K562 (cell line): ENCODE measurements around the gene NEK4. TPM values are rescaled to one million over a fixed set of nuclear protein-coding genes. Genes with fewer than 3 reads are reported as not detected.

Source experiments
- ATAC-seq: fragments of 200-7000 bp; cut with Tn5 transposase; 3 replicates; pipeline ENCODE4 v1.9.1; 2020; ENCODE audit warnings: moderate library complexity
- BruUV-seq: library from RNA; stranded (reverse); fragments of 400-500 nt; replicated peaks from 2 replicates; lab custom pipeline; 2021; lab: Mats Ljungman, UMichigan
- CTCF ChIA-PET: fragments of 300-600 bp; formaldehyde crosslinking; extraction: SDS; loops from one replicate; lab custom pipeline; 2021; ENCODE audit warnings: low intra/inter-chr PET ratio; lab: Yijun Ruan, JAX
- POLR2A ChIA-PET: fragments of 300-600, 350-650 bp; sonication (Branson Sonifier 250); formaldehyde crosslinking; extraction: SDS; loops from one replicate; lab custom pipeline; 2021; ENCODE audit warnings: antibody characterized with exemption, inconsistent platforms; lab: Yijun Ruan, JAX
- DNase-seq, 4 experiments: peaks; one replicate each; pipeline versions ENCODE4 v3.0.0 to v3.0.0-alpha.2; 2011 to 2018; ENCODE audit warnings: low spot score in 3 of 4, mixed read lengths in 3 of 4; ENCODE audit errors: extremely low read depth in 1 of 4
- FAIRE-seq: peaks from 2 replicates; lab custom pipeline; 2011; peaks lifted over from hg19 to GRCh38; lab: Jason Lieb, UNC
- H2AFZ ChIP-seq: 2 replicates; pipeline ENCODE4 v1.6.0; 2011; ENCODE audit warnings: low read depth, low read length, control low read depth, inconsistent platforms
- H3K27ac ChIP-seq: fragments of 200-600 bp; 3 replicates; pipeline ENCODE4 v1.8.0; 2011; ENCODE audit warnings: low read depth, mild to moderate bottlenecking, control low read depth, inconsistent platforms, low read length, moderate library complexity, mixed read lengths; ENCODE audit errors: extremely low read depth
- H3K27me3 ChIP-seq, 2 experiments: fragments of 300-600 bp in 1 of 2; 2 replicates in 1 of 2; 3 replicates in 1 of 2; pipeline versions ENCODE4 v1.6.0 to v1.8.0; 2011; ENCODE audit warnings: inconsistent platforms in 2 of 2, low read length in 2 of 2, mild to moderate bottlenecking in 1 of 2, mixed read lengths in 1 of 2, moderate library complexity in 1 of 2; ENCODE audit not compliant: control insufficient read depth in 2 of 2, insufficient read depth in 2 of 2
- H3K36me3 ChIP-seq: fragments of 300-600 bp; 3 replicates; pipeline ENCODE4 v1.8.0; 2011; ENCODE audit warnings: mild to moderate bottlenecking, low read length, inconsistent platforms; ENCODE audit not compliant: control insufficient read depth, insufficient read depth
- H3K4me1 ChIP-seq, 2 experiments: fragments of 200-600 bp in 1 of 2; replicated peaks in 1 of 2; 2 replicates in 1 of 2; 3 replicates in 1 of 2; pipeline versions ENCODE4 v1.5.1 to v1.8.0; 2011; ENCODE audit warnings: inconsistent platforms in 2 of 2, low read length in 2 of 2, mild to moderate bottlenecking in 1 of 2, mixed read lengths in 1 of 2, moderate library complexity in 1 of 2; ENCODE audit not compliant: control insufficient read depth in 2 of 2, insufficient read depth in 2 of 2
- H3K4me2 ChIP-seq: 2 replicates; pipeline ENCODE4 v1.6.1; 2011; ENCODE audit warnings: low read length, control low read depth, inconsistent platforms, mixed read lengths; ENCODE audit not compliant: insufficient read depth
- H3K4me3 ChIP-seq: fragments of 200-600 bp; sonication (generic), shearing (Covaris generic); 2 replicates; pipeline ENCODE4 v1.5.1; 2016; ENCODE audit warnings: control low read depth, inconsistent platforms
- H3K79me2 ChIP-seq: fragments of 200-600 bp; 3 replicates; pipeline ENCODE4 v1.8.0; 2011; ENCODE audit warnings: low read length, inconsistent platforms; ENCODE audit not compliant: control insufficient read depth, insufficient read depth
- H3K9ac ChIP-seq, 2 experiments: 2 replicates each; pipeline versions ENCODE4 v1.6.0 to v1.6.1; 2011; ENCODE audit warnings: low read depth in 2 of 2, low read length in 2 of 2, control low read depth in 1 of 2, inconsistent platforms in 1 of 2, mild to moderate bottlenecking in 1 of 2, mixed read lengths in 1 of 2; ENCODE audit not compliant: insufficient read depth in 1 of 2
- H3K9me1 ChIP-seq: one replicate; pipeline ENCODE4 v1.6.0; 2011; ENCODE audit warnings: inconsistent platforms, mild to moderate bottlenecking, low read length, moderate library complexity; ENCODE audit not compliant: control insufficient read depth, insufficient read depth
- H3K9me3 ChIP-seq: replicated peaks from 2 replicates; pipeline ENCODE4 v1.5.1; 2011; ENCODE audit warnings: low read depth, low read length, inconsistent platforms; ENCODE audit not compliant: control insufficient read depth, insufficient read depth
- H4K20me1 ChIP-seq: replicated peaks from 2 replicates; pipeline ENCODE4 v1.6.1; 2011; ENCODE audit warnings: low read length, inconsistent platforms, mixed read lengths; ENCODE audit not compliant: control insufficient read depth, insufficient read depth
- DDX20 ChIP-seq: fragments of 450-650 bp; IDR thresholded peaks from 2 replicates; pipeline ENCODE4 v1.6.1; 2016; ENCODE audit warnings: missing genetic modification characterization, low read depth, mild to moderate bottlenecking, missing compliant biosample characterization, moderate library complexity
- SPI1 ChIP-seq: IDR thresholded peaks from 2 replicates; pipeline ENCODE4 v1.6.1; 2011; ENCODE audit warnings: low read depth, low read length, control low read depth, borderline replicate concordance
- SREBF2 ChIP-seq: sonication (generic); formaldehyde crosslinking; IDR thresholded peaks from 2 replicates; pipeline ENCODE4 v1.4.0; 2020; ENCODE audit warnings: mild to moderate bottlenecking, missing genetic modification reagents
- STAG1 ChIP-seq: sonication (generic); formaldehyde crosslinking; IDR thresholded peaks from 2 replicates; pipeline ENCODE4 v1.5.0; 2020; ENCODE audit warnings: missing genetic modification reagents, borderline replicate concordance
- WGBS: fragments of 100-300 bp; shearing (Covaris generic); methylation state at CpG from one replicate; pipeline ENCODE4 v1.1.6; 2016; ENCODE audit warnings: low coverage, mixed read lengths; ENCODE audit not compliant: insufficient coverage; ENCODE audit errors: missing lambda C conversion rate; 5-methylcytosine and 5-hydroxymethylcytosine counted together
- in situ Hi-C: fragments of 300-500 bp; cut with MboI; formaldehyde crosslinking; loops from 4 replicates; pipeline ENCODE4 v1.15.0; 2018; ENCODE audit warnings: inconsistent platforms, mixed read lengths
- intact Hi-C: fragments of 100-400 bp; cut with micrococcal nuclease; formaldehyde crosslinking; loops from 2 replicates; pipeline ENCODE4 v1.14.2; 2022
- polyA plus RNA-seq, 8 experiments: library from polyadenylated mRNA; depleted of rRNA in 4 of 8; stranded (reverse) in 5 of 8; unstranded in 3 of 8; fragments of >200 nt; fragmentation: Nextera tagmentation in 2 of 8; fragmentation: Illumina TruSeq in 1 of 8; extraction: Ambion mirVana in 2 of 8; extraction: Trizol in 1 of 8; gene quantifications; 2 replicates each; pipeline versions ENCODE4 v1.2.1 to v1.2.3, GENCODE V29; 2011 to 2014; ENCODE audit warnings: inconsistent platforms in 1 of 8, missing spikeins in 1 of 8
- total RNA-seq, 7 experiments: library from RNA; depleted of rRNA in 6 of 7; stranded (reverse); fragments of >200 nt in 6 of 7; fragmentation: Illumina TruSeq in 2 of 7; extraction: Trizol in 2 of 7; gene quantifications; 2 replicates each; pipeline versions ENCODE4 v1.2.1 to v1.2.3, GENCODE V29; 2011 to 2021; ENCODE audit warnings: low replicate concordance in 1 of 7

Gene NEK4
- total and polyA plus RNA-seq, 9 of the 15 experiments (the other 6 are each of a cell fraction or from before 2014, with no cell fraction given), result 5.8 to 23.1 (median 16.6) TPM

DNA sequence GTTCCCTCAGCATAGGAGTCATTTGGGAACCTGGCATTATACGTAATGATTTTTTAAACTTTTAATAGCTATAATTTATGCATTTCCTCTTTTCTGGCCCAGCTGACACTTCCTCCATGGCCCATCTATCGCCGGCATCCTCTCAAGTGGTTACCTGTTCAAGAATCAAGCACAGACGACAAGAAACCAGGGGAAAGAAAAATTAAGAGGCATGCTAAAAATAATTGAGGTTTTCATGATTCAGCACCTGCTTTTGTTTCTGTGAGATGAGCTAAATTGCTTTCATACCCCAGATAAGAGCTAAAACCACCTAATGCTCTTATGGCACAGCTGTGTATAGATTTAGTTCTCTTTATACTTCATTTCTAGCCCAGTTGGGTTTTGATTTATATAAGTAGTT is 63.2 kb downstream of the NEK4 start:
- Histone ChIP-seq H3K27ac (no peak overlapping the region), H2AFZ (no peak overlapping the region), H3K36me3 (peaks cover 22% of the 10 kb centered on the region), H4K20me1 (no peaks in the 10 kb centered on the region), H3K9ac (no peak overlapping the region), H3K27me3 (no peaks in the 10 kb centered on the region), H3K9me1 (no peaks in the 10 kb centered on the region)
- DNase-seq, result no peak
- BruUV-seq, result no TSS peak
- intact Hi-C loops, result no loop called here
- in situ Hi-C loops, result no loop called here
- CTCF ChIA-PET, result no interaction called here
- 51% methylated on average over 4 of the region's 4 CpGs for WGBS
- POLR2A ChIA-PET, result interaction anchor here (1.1 to 1.2 kb wide), 2 partner anchors 8 to 10 kb away, joined by 3 to 5 read pairs; no protein-coding TSS in a partner anchor
- TF ChIP-seq SREBF2 (CRISPR knock-in tag), result no peak
- no peak for TF ChIP-seq DDX20
- TF ChIP-seq SPI1, result peak; percentile 75
- no peak for TF ChIP-seq STAG1 (CRISPR knock-in tag)
- TF ChIP-seq, all 486 proteins: peak for 1
- FAIRE-seq (no peak), ATAC-seq (no peak)
- peak overlapping the region; percentile 94; the same call in 1 of the 2 replicates for H3K4me2 ChIP-seq
- peaks cover 48% of the 10 kb centered on the region for H3K79me2 ChIP-seq
- H3K4me3 ChIP-seq, result peak overlapping the region; percentile 83; the same call in 1 of the 2 replicates
- peaks cover 7 to 10% of the 10 kb centered on the region in 2 experiments; a peak in 3 of 5 replicates for H3K4me1 ChIP-seq
- no peaks in the 10 kb centered on the region for H3K9me3 ChIP-seq
